Measurements from ENCODE around the gene BTBD3. TPM values are rescaled to one million over a fixed set of nuclear protein-coding genes. Genes with fewer than 3 reads are reported as not detected.

Gene BTBD3
- total and polyA plus RNA-seq, 2 donors (not counting 1 experiment from before 2014, with no cell fraction given): 1.5 to 2.1 TPM

DNA sequence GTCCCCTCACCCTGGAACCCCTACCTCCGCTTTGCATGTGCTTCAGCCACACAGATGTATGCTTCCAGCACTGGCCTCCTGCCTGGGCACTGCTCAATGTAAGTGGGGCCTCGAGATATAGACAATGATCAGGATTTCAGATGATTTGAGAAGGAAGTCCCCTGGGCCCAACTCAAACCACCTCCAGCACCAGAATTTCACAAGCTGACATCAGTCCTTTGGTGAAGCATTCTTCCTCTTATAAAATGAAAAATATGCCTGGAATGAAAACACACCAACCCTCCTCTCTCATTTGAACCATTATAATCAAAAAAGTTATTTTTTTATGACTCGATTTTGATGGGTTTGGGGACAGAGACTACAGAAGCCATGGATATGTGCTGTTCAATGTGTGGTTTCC, 48.5 kb downstream of the BTBD3 start:
- Histone ChIP-seq H3K36me3 (replicated peaks in 1 of 2; ENCODE audit: control extremely low read depth in 1 of 2, control insufficient read depth in 1 of 2, extremely low read depth in 1 of 2, insufficient read depth in 2 of 2, low read length in 1 of 2) (no peaks in the 10 kb centered on the region), H4K20me1 (ENCODE audit: control insufficient read depth, insufficient read depth, low read length, poor library complexity, severe bottlenecking) (no peaks in the 10 kb centered on the region), H3K79me2 (ENCODE audit: control insufficient read depth, insufficient read depth, low read length) (no peaks in the 10 kb centered on the region), H3K27ac (ENCODE audit: low read length in 2 of 2) (no peak overlapping the region), H3K9me3 (ENCODE audit: control extremely low read depth in 1 of 3, control insufficient read depth in 2 of 3, insufficient read depth in 1 of 3, low read length in 2 of 3) (peaks cover 0 to 3% (median 0%) of the 10 kb centered on the region in 3 donors), H3K9ac (ENCODE audit: low read length) (no peak overlapping the region), H3K4me3 (ENCODE audit: control extremely low read depth in 1 of 5, extremely low read depth in 1 of 5, insufficient read depth in 1 of 5, low read depth in 2 of 5, low read length in 4 of 5) (no peak overlapping the region), H3K4me1 (ENCODE audit: control insufficient read depth in 2 of 2, insufficient read depth in 2 of 2, low read length in 2 of 2) (no peaks in the 10 kb centered on the region), H3K4me2 (replicated peaks; ENCODE audit: low read depth, low read length, poor library complexity, severe bottlenecking) (no peak overlapping the region), H2AFZ (ENCODE audit: insufficient read depth, low read depth, low read length, poor library complexity, severe bottlenecking) (no peak overlapping the region), H3K27me3 (replicated peaks in 1 of 4; ENCODE audit: control extremely low read depth in 1 of 4, control insufficient read depth in 3 of 4, insufficient read depth in 4 of 4, low read length in 3 of 4) (no peaks in the 10 kb centered on the region)
- Mint-ChIP-seq H3K27me3 (no peaks in the 10 kb centered on the region), H3K4me3 (no peak overlapping the region), H3K9me3 (ENCODE audit: insufficient read depth) (no peaks in the 10 kb centered on the region), H3K4me1 (no peaks in the 10 kb centered on the region), H3K27ac (no peak overlapping the region)
- ATAC-seq (ENCODE audit: low read depth): no peak
- intact Hi-C loops (cut with micrococcal nuclease): no loop called here
- DNase-seq: no peak
- WGBS (ENCODE audit: insufficient coverage): 62% methylated on average over 2 of the region's 3 CpGs
- ChIA-PET CTCF (no interaction called here), POLR2A (no interaction called here)
- TF ChIP-seq CTCF (IDR thresholded peaks at IDR 0.05): no peak
- TF ChIP-seq EZH2 (IDR thresholded peaks at IDR 0.05; ENCODE audit: borderline replicate concordance, insufficient read depth, low read depth, low read length, poor library complexity, severe bottlenecking): no peak

GRCh38 chr20:11970243-11970836, 52.6 kb downstream of the BTBD3 start:
- CTCF ChIA-PET: no interaction called here
- no peaks in the 10 kb centered on the region for H3K36me3 ChIP-seq (replicated peaks in 1 of 2; ENCODE audit: control extremely low read depth in 1 of 2, control insufficient read depth in 1 of 2, extremely low read depth in 1 of 2, insufficient read depth in 2 of 2, low read length in 1 of 2)
- DNase-seq (no peak), ATAC-seq (ENCODE audit: low read depth) (no peak)
- Mint-ChIP-seq H3K27ac (no peak overlapping the region), H3K9me3 (ENCODE audit: insufficient read depth) (no peaks in the 10 kb centered on the region), H3K4me3 (no peak overlapping the region), H3K4me1 (no peaks in the 10 kb centered on the region), H3K27me3 (no peaks in the 10 kb centered on the region)
- POLR2A ChIA-PET: no interaction called here
- H3K27me3 ChIP-seq (replicated peaks in 1 of 4; ENCODE audit: control extremely low read depth in 1 of 4, control insufficient read depth in 3 of 4, insufficient read depth in 4 of 4, low read length in 3 of 4): no peaks in the 10 kb centered on the region
- H4K20me1 ChIP-seq (ENCODE audit: control insufficient read depth, insufficient read depth, low read length, poor library complexity, severe bottlenecking): no peaks in the 10 kb centered on the region
- H3K9me3 ChIP-seq (ENCODE audit: control extremely low read depth in 1 of 3, control insufficient read depth in 2 of 3, insufficient read depth in 1 of 3, low read length in 2 of 3): peaks cover 0 to 3% (median 0%) of the 10 kb centered on the region in 3 donors
- H2AFZ ChIP-seq (ENCODE audit: insufficient read depth, low read depth, low read length, poor library complexity, severe bottlenecking): no peak overlapping the region
- no peak overlapping the region for H3K4me2 ChIP-seq (replicated peaks; ENCODE audit: low read depth, low read length, poor library complexity, severe bottlenecking)
- no peaks in the 10 kb centered on the region for H3K79me2 ChIP-seq (ENCODE audit: control insufficient read depth, insufficient read depth, low read length)
- H3K4me3 ChIP-seq (ENCODE audit: control extremely low read depth in 1 of 5, extremely low read depth in 1 of 5, insufficient read depth in 1 of 5, low read depth in 2 of 5, low read length in 4 of 5): no peak overlapping the region
- no peak for TF ChIP-seq EZH2 (IDR thresholded peaks at IDR 0.05; ENCODE audit: borderline replicate concordance, insufficient read depth, low read depth, low read length, poor library complexity, severe bottlenecking)
- TF ChIP-seq CTCF (IDR thresholded peaks at IDR 0.05): no peak
- no peaks in the 10 kb centered on the region for H3K4me1 ChIP-seq (ENCODE audit: control insufficient read depth in 2 of 2, insufficient read depth in 2 of 2, low read length in 2 of 2)
- no peak overlapping the region for H3K9ac ChIP-seq (ENCODE audit: low read length)
- WGBS (ENCODE audit: insufficient coverage): 83% methylated on average over 1 of the region's 3 CpGs
- intact Hi-C loops (cut with micrococcal nuclease): no loop called here
- no peak overlapping the region for H3K27ac ChIP-seq (ENCODE audit: low read length in 2 of 2)
